C4-2B (cell line): Measurements from ENCODE around the gene CD68.

Source experiments
- ZFX ChIP-seq: fragments of 450-650 bp; IDR thresholded peaks from 2 replicates; pipeline ENCODE4 v1.6.1; 2017
- TF ChIP-seq, protein P1 (sequence below): fragments of 450-650 bp; conservative IDR thresholded peaks from 2 replicates; pipeline ENCODE4 v1.5.1; 2017; ENCODE audit warnings: mild to moderate bottlenecking

DNA sequence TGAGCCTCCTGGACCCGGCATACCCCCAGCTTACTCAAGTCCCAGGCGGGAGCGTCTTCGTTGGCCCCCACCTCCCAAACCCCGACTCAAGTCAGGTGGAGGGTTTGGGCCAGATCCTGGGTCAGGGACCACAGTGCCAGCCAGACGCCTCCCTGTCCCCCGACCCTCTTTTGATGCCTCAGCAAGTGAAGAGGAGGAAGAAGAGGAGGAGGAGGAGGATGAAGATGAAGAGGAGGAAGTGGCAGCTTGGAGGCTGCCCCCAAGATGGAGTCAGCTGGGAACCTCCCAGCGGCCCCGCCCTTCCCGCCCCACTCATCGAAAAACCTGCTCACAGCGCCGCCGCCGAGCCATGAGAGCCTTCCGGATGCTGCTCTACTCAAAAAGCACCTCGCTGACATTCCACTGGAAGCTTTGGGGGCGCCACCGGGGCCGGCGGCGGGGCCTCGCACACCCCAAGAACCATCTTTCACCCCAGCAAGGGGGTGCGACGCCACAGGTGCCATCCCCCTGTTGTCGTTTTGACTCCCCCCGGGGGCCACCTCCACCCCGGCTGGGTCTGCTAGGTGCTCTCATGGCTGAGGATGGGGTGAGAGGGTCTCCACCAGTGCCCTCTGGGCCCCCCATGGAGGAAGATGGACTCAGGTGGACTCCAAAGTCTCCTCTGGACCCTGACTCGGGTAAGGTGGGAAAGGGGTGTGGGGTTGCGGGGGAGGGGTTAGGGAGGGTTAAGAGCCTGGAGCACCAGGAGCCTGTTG lies 16.1 kb upstream of the CD68 start:
- TF ChIP-seq, protein P1, sequence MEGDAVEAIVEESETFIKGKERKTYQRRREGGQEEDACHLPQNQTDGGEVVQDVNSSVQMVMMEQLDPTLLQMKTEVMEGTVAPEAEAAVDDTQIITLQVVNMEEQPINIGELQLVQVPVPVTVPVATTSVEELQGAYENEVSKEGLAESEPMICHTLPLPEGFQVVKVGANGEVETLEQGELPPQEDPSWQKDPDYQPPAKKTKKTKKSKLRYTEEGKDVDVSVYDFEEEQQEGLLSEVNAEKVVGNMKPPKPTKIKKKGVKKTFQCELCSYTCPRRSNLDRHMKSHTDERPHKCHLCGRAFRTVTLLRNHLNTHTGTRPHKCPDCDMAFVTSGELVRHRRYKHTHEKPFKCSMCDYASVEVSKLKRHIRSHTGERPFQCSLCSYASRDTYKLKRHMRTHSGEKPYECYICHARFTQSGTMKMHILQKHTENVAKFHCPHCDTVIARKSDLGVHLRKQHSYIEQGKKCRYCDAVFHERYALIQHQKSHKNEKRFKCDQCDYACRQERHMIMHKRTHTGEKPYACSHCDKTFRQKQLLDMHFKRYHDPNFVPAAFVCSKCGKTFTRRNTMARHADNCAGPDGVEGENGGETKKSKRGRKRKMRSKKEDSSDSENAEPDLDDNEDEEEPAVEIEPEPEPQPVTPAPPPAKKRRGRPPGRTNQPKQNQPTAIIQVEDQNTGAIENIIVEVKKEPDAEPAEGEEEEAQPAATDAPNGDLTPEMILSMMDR = no peak
- TF ChIP-seq ZFX = no peak
